Measurements from ENCODE around the gene BCL2A1.
"Not testable (repeated sequence)": the region's sequence is repeated elsewhere in the genome, so short reads cannot be mapped to it uniquely, and the experiment has no call there.

BCL2A1 gene

GRCh38 chr15:80011041-80011523, 40.1 kb upstream of the BCL2A1 start:
- H3K4me3 ChIP-seq (ENCODE audit: extremely low read depth, insufficient read depth, low read length, poor library complexity, severe bottlenecking); H3K9me3 ChIP-seq (ENCODE audit: control insufficient read depth, low read length); H3K27ac ChIP-seq (ENCODE audit: low read depth, low read length, severe bottlenecking); H3K36me3 ChIP-seq (ENCODE audit: control insufficient read depth, insufficient read depth, low read length); H3K4me1 ChIP-seq (ENCODE audit: control insufficient read depth, insufficient read depth, low read length, poor library complexity, severe bottlenecking): not testable (repeated sequence)
- 84 to 88% methylated on average over 7 of the region's 9 CpGs for WGBS, 2 experiments (ENCODE audit: insufficient coverage in 2 of 2)

- Histone ChIP-seq H3K4me3 (ENCODE audit: extremely low read depth, insufficient read depth, low read length, poor library complexity, severe bottlenecking) (no peak overlapping the region), H3K27ac (ENCODE audit: low read depth, low read length, severe bottlenecking) (no peak overlapping the region), H3K36me3 (ENCODE audit: control insufficient read depth, insufficient read depth, low read length) (no peaks in the 10 kb centered on the region), H3K9me3 (ENCODE audit: control insufficient read depth, low read length) (no peaks in the 10 kb centered on the region), H3K4me1 (ENCODE audit: control insufficient read depth, insufficient read depth, low read length, poor library complexity, severe bottlenecking) (no peaks in the 10 kb centered on the region)
- WGBS, 2 experiments (ENCODE audit: insufficient coverage in 2 of 2): 88 to 93% methylated on average over 4 of the region's 6 CpGs
Observed at GRCh38 chr15:80010131-80010673, 39.2 kb upstream of the BCL2A1 start.

GRCh38 chr15:80007532-80007931, 36.5 kb upstream of the BCL2A1 start:
- no peaks in the 10 kb centered on the region for H3K36me3 ChIP-seq (ENCODE audit: control insufficient read depth, insufficient read depth, low read length)
- no peaks in the 10 kb centered on the region for H3K4me1 ChIP-seq (ENCODE audit: control insufficient read depth, insufficient read depth, low read length, poor library complexity, severe bottlenecking)
- H3K9me3 ChIP-seq (ENCODE audit: control insufficient read depth, low read length): peaks cover 5% of the 10 kb centered on the region
- H3K27ac ChIP-seq (ENCODE audit: low read depth, low read length, severe bottlenecking): no peak overlapping the region
- H3K4me3 ChIP-seq (ENCODE audit: extremely low read depth, insufficient read depth, low read length, poor library complexity, severe bottlenecking): no peak overlapping the region
- 80 to 100% methylated on average over 1 of the region's 5 CpGs for WGBS, 2 experiments (ENCODE audit: insufficient coverage in 2 of 2)

- no peaks in the 10 kb centered on the region for H3K4me1 ChIP-seq (ENCODE audit: control insufficient read depth, insufficient read depth, low read length, poor library complexity, severe bottlenecking)
- 91 to 94% methylated on average over 3 to 5 of the region's 5 CpGs for WGBS, 2 experiments (ENCODE audit: insufficient coverage in 2 of 2)
- no peak overlapping the region for H3K4me3 ChIP-seq (ENCODE audit: extremely low read depth, insufficient read depth, low read length, poor library complexity, severe bottlenecking)
- peaks cover 5% of the 10 kb centered on the region for H3K9me3 ChIP-seq (ENCODE audit: control insufficient read depth, low read length)
- no peak overlapping the region for H3K27ac ChIP-seq (ENCODE audit: low read depth, low read length, severe bottlenecking)
- H3K36me3 ChIP-seq (ENCODE audit: control insufficient read depth, insufficient read depth, low read length): no peaks in the 10 kb centered on the region
Observed at GRCh38 chr15:80006946-80007345, 36.0 kb upstream of the BCL2A1 start.

- no peak overlapping the region for H3K4me3 ChIP-seq (ENCODE audit: extremely low read depth, insufficient read depth, low read length, poor library complexity, severe bottlenecking)
- WGBS, 2 experiments (ENCODE audit: insufficient coverage in 2 of 2): 94 to 100% methylated on average over 4 to 5 of the region's 6 CpGs
- no peaks in the 10 kb centered on the region for H3K36me3 ChIP-seq (ENCODE audit: control insufficient read depth, insufficient read depth, low read length)
- H3K4me1 ChIP-seq (ENCODE audit: control insufficient read depth, insufficient read depth, low read length, poor library complexity, severe bottlenecking): no peaks in the 10 kb centered on the region
- peaks cover 5% of the 10 kb centered on the region for H3K9me3 ChIP-seq (ENCODE audit: control insufficient read depth, low read length)
- no peak overlapping the region for H3K27ac ChIP-seq (ENCODE audit: low read depth, low read length, severe bottlenecking)
Observed at GRCh38 chr15:80003934-80004472, 33.0 kb upstream of the BCL2A1 start.

- 84 to 94% methylated on average over 8 of the region's 12 CpGs for WGBS, 2 experiments (ENCODE audit: insufficient coverage in 2 of 2)
- Histone ChIP-seq H3K9me3 (ENCODE audit: control insufficient read depth, low read length) (peaks cover 5% of the 10 kb centered on the region), H3K36me3 (ENCODE audit: control insufficient read depth, insufficient read depth, low read length) (no peaks in the 10 kb centered on the region), H3K4me1 (ENCODE audit: control insufficient read depth, insufficient read depth, low read length, poor library complexity, severe bottlenecking) (no peaks in the 10 kb centered on the region), H3K4me3 (ENCODE audit: extremely low read depth, insufficient read depth, low read length, poor library complexity, severe bottlenecking) (no peak overlapping the region), H3K27ac (ENCODE audit: low read depth, low read length, severe bottlenecking) (no peak overlapping the region)
Observed at GRCh38 chr15:80003171-80003570, 32.2 kb upstream of the BCL2A1 start.

- Histone ChIP-seq H3K27ac (ENCODE audit: low read depth, low read length, severe bottlenecking) (no peak overlapping the region), H3K4me1 (ENCODE audit: control insufficient read depth, insufficient read depth, low read length, poor library complexity, severe bottlenecking) (no peaks in the 10 kb centered on the region), H3K4me3 (ENCODE audit: extremely low read depth, insufficient read depth, low read length, poor library complexity, severe bottlenecking) (no peak overlapping the region), H3K9me3 (ENCODE audit: control insufficient read depth, low read length) (peaks cover 5% of the 10 kb centered on the region), H3K36me3 (ENCODE audit: control insufficient read depth, insufficient read depth, low read length) (no peaks in the 10 kb centered on the region)
- 100% methylated on average over 2 of the region's 3 CpGs; no CpG with 5 or more reads in 1 of the 2 experiments for WGBS, 2 experiments (ENCODE audit: insufficient coverage in 2 of 2)
Observed at GRCh38 chr15:80002267-80002666, 31.3 kb upstream of the BCL2A1 start.

- Histone ChIP-seq H3K4me3 (ENCODE audit: extremely low read depth, insufficient read depth, low read length, poor library complexity, severe bottlenecking) (no peak overlapping the region), H3K27ac (ENCODE audit: low read depth, low read length, severe bottlenecking) (no peak overlapping the region), H3K4me1 (ENCODE audit: control insufficient read depth, insufficient read depth, low read length, poor library complexity, severe bottlenecking) (no peaks in the 10 kb centered on the region), H3K36me3 (ENCODE audit: control insufficient read depth, insufficient read depth, low read length) (no peaks in the 10 kb centered on the region), H3K9me3 (ENCODE audit: control insufficient read depth, low read length) (no peaks in the 10 kb centered on the region)
- 92% methylated on average over 3 of the region's 3 CpGs for WGBS, 2 experiments (ENCODE audit: insufficient coverage in 2 of 2)
Observed at GRCh38 chr15:79994615-79995014, 23.6 kb upstream of the BCL2A1 start.

GRCh38 chr15:79991826-79992225, 20.8 kb upstream of the BCL2A1 start:
- H3K27ac ChIP-seq (ENCODE audit: low read depth, low read length, severe bottlenecking): no peak overlapping the region
- 60 to 83% methylated on average over 1 to 3 of the region's 4 CpGs for WGBS, 2 experiments (ENCODE audit: insufficient coverage in 2 of 2)
- no peaks in the 10 kb centered on the region for H3K4me1 ChIP-seq (ENCODE audit: control insufficient read depth, insufficient read depth, low read length, poor library complexity, severe bottlenecking)
- H3K36me3 ChIP-seq (ENCODE audit: control insufficient read depth, insufficient read depth, low read length): no peaks in the 10 kb centered on the region
- H3K9me3 ChIP-seq (ENCODE audit: control insufficient read depth, low read length): no peaks in the 10 kb centered on the region
- H3K4me3 ChIP-seq (ENCODE audit: extremely low read depth, insufficient read depth, low read length, poor library complexity, severe bottlenecking): no peak overlapping the region

- 94% methylated on average over 6 to 7 of the region's 8 CpGs for WGBS, 2 experiments (ENCODE audit: insufficient coverage in 2 of 2)
- H3K9me3 ChIP-seq (ENCODE audit: control insufficient read depth, low read length): no peaks in the 10 kb centered on the region
Observed at GRCh38 chr15:79990997-79991334, 20.0 kb upstream of the BCL2A1 start.

GRCh38 chr15:79990280-79990996, 19.4 kb upstream of the BCL2A1 start:
- Histone ChIP-seq H3K36me3 (ENCODE audit: control insufficient read depth, insufficient read depth, low read length) (no peaks in the 10 kb centered on the region), H3K4me1 (ENCODE audit: control insufficient read depth, insufficient read depth, low read length, poor library complexity, severe bottlenecking) (no peaks in the 10 kb centered on the region), H3K9me3 (ENCODE audit: control insufficient read depth, low read length) (no peaks in the 10 kb centered on the region), H3K4me3 (ENCODE audit: extremely low read depth, insufficient read depth, low read length, poor library complexity, severe bottlenecking) (no peak overlapping the region), H3K27ac (ENCODE audit: low read depth, low read length, severe bottlenecking) (no peak overlapping the region)
- WGBS, 2 experiments (ENCODE audit: insufficient coverage in 2 of 2): 90 to 91% methylated on average over 4 to 8 of the region's 8 CpGs

More at GRCh38 chr15:79990997-79991334, 20.0 kb upstream of the BCL2A1 start:
- Histone ChIP-seq H3K27ac (ENCODE audit: low read depth, low read length, severe bottlenecking) (no peak overlapping the region), H3K4me1 (ENCODE audit: control insufficient read depth, insufficient read depth, low read length, poor library complexity, severe bottlenecking) (no peaks in the 10 kb centered on the region), H3K4me3 (ENCODE audit: extremely low read depth, insufficient read depth, low read length, poor library complexity, severe bottlenecking) (no peak overlapping the region), H3K36me3 (ENCODE audit: control insufficient read depth, insufficient read depth, low read length) (no peaks in the 10 kb centered on the region)
